Stomach (tissue), 9 donors: ENCODE results near the gene CHD1. TPM values are rescaled to one million over a fixed set of nuclear protein-coding genes. Genes with fewer than 3 reads are reported as not detected.

ENCODE experiments used
- DNase-seq, 2 donors: peaks; one replicate each; pipeline versions ENCODE4 v3.0.0 to v3.0.0-alpha.2; 2013 to 2019
- H3K27ac ChIP-seq, 5 donors: fragments of 200-600 bp in 4 of 5; sonication (generic) in 4 of 5; one replicate each; pipeline ENCODE4 v1.5.1; 2013 to 2019; ENCODE audit warnings: mild to moderate bottlenecking in 1 of 5, moderate library complexity in 1 of 5
- H3K27me3 ChIP-seq, 3 donors: fragments of 200-600 bp; sonication (generic); one replicate each; pipeline ENCODE4 v1.5.1; 2017 to 2019; ENCODE audit warnings: mixed run types in 1 of 3
- H3K36me3 ChIP-seq, 4 donors: fragments of 200-600 bp; sonication (generic); 1 replicate in 3 of 4; 2 replicates in 1 of 4; pipeline ENCODE4 v1.5.1; 2016 to 2019
- H3K4me1 ChIP-seq, 4 donors: fragments of 200-600 bp; sonication (generic); one replicate each; pipeline ENCODE4 v1.5.1; 2016 to 2019
- H3K4me3 ChIP-seq, 4 donors: fragments of 200-600 bp; sonication (generic) in 3 of 4; one replicate each; pipeline ENCODE4 v1.5.1; 2016 to 2019; ENCODE audit warnings: mild to moderate bottlenecking in 1 of 4
- H3K9me3 ChIP-seq, 4 donors: fragments of 200-600 bp; sonication (generic); one replicate each; pipeline ENCODE4 v1.5.1; 2016 to 2019
- CTCF ChIP-seq, 7 experiments: fragments of 450-650 bp in 4 of 7; fragments of 200-600 bp in 3 of 7; sonication (generic) in 3 of 7; IDR thresholded peaks; one replicate each; pipeline ENCODE4 v1.5.1; 2016 to 2019; ENCODE audit warnings: antibody characterized with exemption in 7 of 7, control low read depth in 2 of 7, mild to moderate bottlenecking in 1 of 7
- EP300 ChIP-seq: sonication (generic); formaldehyde crosslinking; IDR thresholded peaks from one replicate; pipeline ENCODE4 v1.6.1; 2017; ENCODE audit warnings: antibody characterized with exemption
- POLR2A ChIP-seq, 4 donors: fragments of 450-650 bp; IDR thresholded peaks; one replicate each; pipeline ENCODE4 v1.6.1; 2016; ENCODE audit warnings: antibody characterized with exemption in 4 of 4, control low read depth in 2 of 4, mild to moderate bottlenecking in 1 of 4, moderate library complexity in 1 of 4
- POLR2AphosphoS5 ChIP-seq, 3 donors: sonication (generic); formaldehyde crosslinking; IDR thresholded peaks; one replicate each; pipeline ENCODE4 v1.6.1; 2016; ENCODE audit warnings: antibody characterized with exemption in 3 of 3
- WGBS, 5 donors: extraction: QIAGEN DNeasy Blood & Tissue Kit in 3 of 5; methylation state at CpG; one replicate each; pipeline versions ENCODE4 v1.1.5 to v1.1.7; 2013 to 2018; 5-methylcytosine and 5-hydroxymethylcytosine counted together
- intact Hi-C: fragments of 100-400 bp; cut with DNase I; formaldehyde crosslinking; loops from one replicate; pipeline ENCODE4 v1.15.1; 2023; ENCODE audit warnings: low total_unique reads
- polyA plus RNA-seq, 3 donors: library from polyadenylated mRNA; stranded (reverse); fragments of 200-250 nt; gene quantifications; one replicate each; pipeline ENCODE4 v1.2.3, GENCODE V29; 2013
- total RNA-seq, 5 donors: library from RNA; depleted of rRNA; stranded (reverse); fragments of >200 nt; gene quantifications; one replicate each; pipeline versions ENCODE4 v1.1.0 to v1.2.3, GENCODE V29; 2014 to 2016
- donor health status: healthy with polysubstance abuse.
- donor health status: Bipolar disorder and iron deficiency.
- donor health status: healthy.

The CHD1 gene
- total and polyA plus RNA-seq, 8 donors: 8.0 to 119 (median 36.2) TPM

- Histone ChIP-seq H3K4me3 (peak overlapping the region in 1 of 4 donors; percentile 88), H3K4me1 (peaks cover 21 to 67% (median 38%) of the 10 kb centered on the region in 4 donors), H3K27ac (peak overlapping the region in 2 of 5 donors; percentile 99 to 100), H3K27me3 (no peaks in the 10 kb centered on the region), H3K36me3 (no peaks in the 10 kb centered on the region), H3K9me3 (no peaks in the 10 kb centered on the region)
- TF ChIP-seq CTCF (IDR thresholded peaks at IDR 0.05) (no peak), POLR2A (IDR thresholded peaks at IDR 0.05) (no peak), EP300 (no peak), POLR2AphosphoS5 (IDR thresholded peaks at IDR 0.05) (no peak)
- 53 to 72% (median 59%) methylated on average over 5 of the region's 5 CpGs for WGBS, 5 donors
- intact Hi-C loops: loop anchor here (10.0 kb wide), 1 partner anchor 104 kb away; no protein-coding TSS in a partner anchor
- DNase-seq: no peak
These were observed 2.4 kb upstream of the CHD1 start for GRCh38 chr5:98930972-98931762.

GRCh38 chr5:98929710-98930298, 997 bp upstream of the CHD1 start:
- Histone ChIP-seq H3K9me3 (no peaks in the 10 kb centered on the region), H3K4me1 (peaks cover 22 to 73% (median 45%) of the 10 kb centered on the region in 4 donors), H3K4me3 (peak overlapping the region; percentile 76 to 93 (median 88)), H3K27ac (peak overlapping the region; percentile 99 to 100 (median 100)), H3K36me3 (peaks cover 7 to 11% (median 9%) of the 10 kb centered on the region in 4 donors), H3K27me3 (no peaks in the 10 kb centered on the region)
- DNase-seq: peak in 1 of 2 donors; percentile 57
- 4 to 9% (median 6%) methylated on average over 21 of the region's 21 CpGs for WGBS, 5 donors
- intact Hi-C loops: loop anchor here (10.0 kb wide), 1 partner anchor 105 kb away; no protein-coding TSS in a partner anchor
- no peak for TF ChIP-seq EP300
- TF ChIP-seq POLR2A (IDR thresholded peaks at IDR 0.05): no peak
- TF ChIP-seq CTCF (IDR thresholded peaks at IDR 0.05): no peak
- no peak for TF ChIP-seq POLR2AphosphoS5 (IDR thresholded peaks at IDR 0.05)

GRCh38 chr5:98927989-98928872, 576 bp downstream of the CHD1 start:
- Histone ChIP-seq H3K4me1 (peaks cover 22 to 72% (median 47%) of the 10 kb centered on the region in 4 donors), H3K4me3 (peak overlapping the region; percentile 76 to 93 (median 88)), H3K36me3 (peaks cover 11 to 26% (median 25%) of the 10 kb centered on the region in 4 donors), H3K27ac (peak overlapping the region; percentile 99 to 100 (median 100)), H3K9me3 (no peaks in the 10 kb centered on the region), H3K27me3 (no peaks in the 10 kb centered on the region)
- WGBS, 5 donors: 0 to 1% (median 1%) methylated on average over 9 to 106 of the region's 106 CpGs
- TF ChIP-seq POLR2A (IDR thresholded peaks at IDR 0.05): no peak
- TF ChIP-seq EP300: no peak
- no peak for TF ChIP-seq POLR2AphosphoS5 (IDR thresholded peaks at IDR 0.05)
- no peak for TF ChIP-seq CTCF (IDR thresholded peaks at IDR 0.05)
- intact Hi-C loops: no loop called here
- peak; percentile 57 to 91 for DNase-seq
